Keratinocyte (primary cell): ENCODE results near the gene CGRRF1. TPM values are rescaled to one million over a fixed set of nuclear protein-coding genes. Genes with fewer than 3 reads are reported as not detected.

Experiments used
- DNase-seq: peaks from one replicate; pipeline ENCODE4 v3.0.0-alpha.2; 2011; ENCODE audit warnings: low read depth, missing footprints, low spot score
- FAIRE-seq: peaks from 2 replicates; lab custom pipeline; 2011; peaks lifted over from hg19 to GRCh38; lab: Jason Lieb, UNC
- H2AFZ ChIP-seq: 2 replicates; pipeline ENCODE4 v1.6.0; 2012; ENCODE audit warnings: low read length, control low read depth, inconsistent platforms; ENCODE audit not compliant: control insufficient read depth
- H3K27ac ChIP-seq: 2 replicates; pipeline ENCODE4 v1.5.1; 2011; ENCODE audit warnings: low read length; ENCODE audit not compliant: control insufficient read depth, insufficient read depth
- H3K27me3 ChIP-seq: 3 replicates; pipeline ENCODE4 v1.6.0; 2011; ENCODE audit warnings: low read length; ENCODE audit not compliant: control insufficient read depth, insufficient read depth; ENCODE audit errors: extremely low read depth
- H3K36me3 ChIP-seq, 2 experiments: 2 replicates in 1 of 2; 3 replicates in 1 of 2; pipeline ENCODE4 v1.5.1; 2011; ENCODE audit warnings: low read length in 2 of 2, mild to moderate bottlenecking in 1 of 2; ENCODE audit not compliant: control insufficient read depth in 2 of 2, insufficient read depth in 2 of 2; ENCODE audit errors: extremely low read depth in 1 of 2
- H3K4me1 ChIP-seq: 3 replicates; pipeline ENCODE4 v1.5.1; 2011; ENCODE audit warnings: low read length; ENCODE audit not compliant: control insufficient read depth, insufficient read depth; ENCODE audit errors: extremely low read depth
- H3K4me2 ChIP-seq: 3 replicates; pipeline ENCODE4 v1.6.0; 2011; ENCODE audit warnings: low read depth, low read length; ENCODE audit not compliant: control insufficient read depth, insufficient read depth; ENCODE audit errors: extremely low read depth
- H3K4me3 ChIP-seq, 3 experiments: fragments of 200-600 bp in 1 of 3; sonication (generic) in 1 of 3; 2 replicates in 2 of 3; 3 replicates in 1 of 3; pipeline ENCODE4 v1.5.1; 2011 to 2016; ENCODE audit warnings: low read length in 3 of 3, mild to moderate bottlenecking in 3 of 3, control low read depth in 2 of 3, inconsistent platforms in 1 of 3, low read depth in 1 of 3, mixed read lengths in 1 of 3, mixed run types in 1 of 3, moderate library complexity in 1 of 3; ENCODE audit not compliant: control insufficient read depth in 2 of 3, insufficient read depth in 2 of 3; ENCODE audit errors: extremely low read depth in 1 of 3
- H3K79me2 ChIP-seq: 2 replicates; pipeline ENCODE4 v1.6.0; 2012; ENCODE audit warnings: low read length; ENCODE audit not compliant: control insufficient read depth, insufficient read depth
- H3K9ac ChIP-seq: 3 replicates; pipeline ENCODE4 v1.6.0; 2011; ENCODE audit warnings: low read length; ENCODE audit not compliant: control insufficient read depth, insufficient read depth; ENCODE audit errors: extremely low read depth
- H3K9me1 ChIP-seq: 3 replicates; pipeline ENCODE4 v1.6.0; 2011; ENCODE audit warnings: low read length; ENCODE audit not compliant: control insufficient read depth, insufficient read depth; ENCODE audit errors: extremely low read depth
- H3K9me3 ChIP-seq: 2 replicates; pipeline ENCODE4 v1.5.1; 2012; ENCODE audit warnings: low read depth, low read length; ENCODE audit not compliant: control insufficient read depth
- H4K20me1 ChIP-seq: 3 replicates; pipeline ENCODE4 v1.6.0; 2011; ENCODE audit warnings: low read length; ENCODE audit not compliant: control insufficient read depth, insufficient read depth; ENCODE audit errors: extremely low read depth
- EZH2 ChIP-seq: IDR thresholded peaks from one replicate; pipeline ENCODE4 v1.6.1; 2012; ENCODE audit warnings: inconsistent platforms, mild to moderate bottlenecking, low read length, moderate library complexity
- dilution Hi-C: fragments of 300-500 bp; cut with MboI; formaldehyde crosslinking; loops from one replicate; pipeline ENCODE4 v1.7.0; 2020; ENCODE audit warnings: low sequenced_read_pairs; ENCODE audit not compliant: extremely low pct_ligation_motif_present
- polyA plus RNA-seq, 5 experiments: library from polyadenylated mRNA; depleted of rRNA in 3 of 5; stranded (reverse) in 3 of 5; stranded (forward) in 1 of 5; unstranded in 1 of 5; fragments of >200 nt; gene quantifications; 1 replicate in 1 of 5; 2 replicates in 3 of 5; 3 replicates in 1 of 5; pipeline versions ENCODE4 v1.2.1 to v1.2.3, GENCODE V29; 2011 to 2012; ENCODE audit warnings: missing spikeins in 2 of 5, low read depth in 1 of 5, low replicate concordance in 1 of 5
- TF ChIP-seq, protein P1 (sequence below), 3 experiments: IDR thresholded peaks in 1 of 3; conservative IDR thresholded peaks in 1 of 3; optimal IDR thresholded peaks in 1 of 3; 2 replicates in 2 of 3; 3 replicates in 1 of 3; pipeline versions ENCODE3 to v1.5.1; 2011; ENCODE audit warnings: low read length in 3 of 3, mild to moderate bottlenecking in 3 of 3, moderate library complexity in 2 of 3, control low read depth in 1 of 3, inconsistent platforms in 1 of 3; ENCODE audit not compliant: insufficient read depth in 2 of 3; ENCODE audit errors: extremely low read depth in 1 of 3

The CGRRF1 gene
- polyA plus RNA-seq, 1 donor (not counting 4 experiments of a cell fraction or from before 2014, with no cell fraction given): 19.5 TPM

DNA sequence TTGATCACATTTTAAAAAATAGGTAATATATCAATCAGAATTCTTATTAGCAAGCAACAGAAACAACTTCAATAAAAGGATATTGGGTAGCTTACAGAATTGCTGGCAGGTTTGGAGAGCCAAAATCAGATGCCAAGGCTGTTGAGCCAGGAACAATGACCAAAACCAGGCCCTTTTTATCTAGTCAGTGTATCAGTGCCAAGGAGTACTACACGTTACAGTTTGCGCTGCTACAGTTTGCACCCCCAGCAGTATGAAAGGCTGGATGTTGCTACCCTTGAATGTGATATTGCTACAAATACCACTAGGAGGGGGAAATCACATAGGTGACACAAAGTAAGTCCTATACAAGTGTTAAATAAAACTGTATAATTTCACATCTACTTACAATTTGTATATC lies 19.3 kb downstream of the CGRRF1 start:
- FAIRE-seq (no peak), DNase-seq (no peak)
- dilution Hi-C loops: no loop called here
- Histone ChIP-seq H3K9ac (no peak overlapping the region), H3K9me3 (no peaks in the 10 kb centered on the region), H3K4me1 (no peaks in the 10 kb centered on the region), H3K4me2 (no peak overlapping the region), H2AFZ (no peak overlapping the region), H3K27ac (no peak overlapping the region), H4K20me1 (no peaks in the 10 kb centered on the region), H3K9me1 (no peaks in the 10 kb centered on the region), H3K27me3 (no peaks in the 10 kb centered on the region), H3K36me3 (peaks cover 0 to 5% of the 10 kb centered on the region in 2 experiments), H3K4me3 (no peak overlapping the region), H3K79me2 (no peaks in the 10 kb centered on the region)
- TF ChIP-seq, protein P1, sequence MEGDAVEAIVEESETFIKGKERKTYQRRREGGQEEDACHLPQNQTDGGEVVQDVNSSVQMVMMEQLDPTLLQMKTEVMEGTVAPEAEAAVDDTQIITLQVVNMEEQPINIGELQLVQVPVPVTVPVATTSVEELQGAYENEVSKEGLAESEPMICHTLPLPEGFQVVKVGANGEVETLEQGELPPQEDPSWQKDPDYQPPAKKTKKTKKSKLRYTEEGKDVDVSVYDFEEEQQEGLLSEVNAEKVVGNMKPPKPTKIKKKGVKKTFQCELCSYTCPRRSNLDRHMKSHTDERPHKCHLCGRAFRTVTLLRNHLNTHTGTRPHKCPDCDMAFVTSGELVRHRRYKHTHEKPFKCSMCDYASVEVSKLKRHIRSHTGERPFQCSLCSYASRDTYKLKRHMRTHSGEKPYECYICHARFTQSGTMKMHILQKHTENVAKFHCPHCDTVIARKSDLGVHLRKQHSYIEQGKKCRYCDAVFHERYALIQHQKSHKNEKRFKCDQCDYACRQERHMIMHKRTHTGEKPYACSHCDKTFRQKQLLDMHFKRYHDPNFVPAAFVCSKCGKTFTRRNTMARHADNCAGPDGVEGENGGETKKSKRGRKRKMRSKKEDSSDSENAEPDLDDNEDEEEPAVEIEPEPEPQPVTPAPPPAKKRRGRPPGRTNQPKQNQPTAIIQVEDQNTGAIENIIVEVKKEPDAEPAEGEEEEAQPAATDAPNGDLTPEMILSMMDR (optimal IDR thresholded peaks at IDR 0.05 in 1 of 3, IDR thresholded peaks at IDR 0.05 in 1 of 3, conservative IDR thresholded peaks at IDR 0.05 in 1 of 3; ENCODE audit: extremely low read depth in 1 of 3, insufficient read depth in 2 of 3, low read length in 3 of 3): no peak
- no peak for TF ChIP-seq EZH2

DNA sequence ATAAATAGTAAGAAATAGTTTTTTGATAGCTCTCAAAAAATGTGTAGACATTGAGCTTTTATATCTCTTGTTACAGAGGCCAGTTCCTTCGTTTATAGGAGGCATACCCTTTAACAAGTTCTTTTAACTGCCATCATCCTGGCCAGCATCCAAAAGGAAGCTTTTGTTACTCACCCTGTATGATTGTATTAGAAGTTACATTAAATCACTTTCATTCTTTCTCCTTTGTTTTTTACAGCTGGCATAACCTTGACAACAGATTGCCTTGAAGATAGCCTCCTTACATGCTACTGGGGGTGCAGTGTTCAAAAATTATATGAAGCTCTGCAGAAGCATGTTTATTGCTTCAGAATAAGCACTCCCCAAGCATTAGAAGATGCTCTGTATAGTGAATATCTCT lies 20.1 kb downstream of the CGRRF1 start:
- Histone ChIP-seq H3K4me1 (no peaks in the 10 kb centered on the region), H3K9me1 (no peaks in the 10 kb centered on the region), H3K9me3 (no peaks in the 10 kb centered on the region), H3K27me3 (no peaks in the 10 kb centered on the region), H3K79me2 (no peaks in the 10 kb centered on the region), H4K20me1 (no peaks in the 10 kb centered on the region), H3K9ac (no peak overlapping the region), H3K27ac (no peak overlapping the region), H3K4me2 (no peak overlapping the region), H3K4me3 (no peak overlapping the region), H2AFZ (no peak overlapping the region), H3K36me3 (peaks cover 0 to 5% of the 10 kb centered on the region in 2 experiments)
- dilution Hi-C loops: no loop called here
- DNase-seq (no peak), FAIRE-seq (no peak)
- TF ChIP-seq EZH2: no peak
- TF ChIP-seq, protein P1 (optimal IDR thresholded peaks at IDR 0.05 in 1 of 3, IDR thresholded peaks at IDR 0.05 in 1 of 3, conservative IDR thresholded peaks at IDR 0.05 in 1 of 3; ENCODE audit: extremely low read depth in 1 of 3, insufficient read depth in 2 of 3, low read length in 3 of 3): no peak
